Neural cell (in vitro differentiated cells): ENCODE results near the gene GANAB. TPM values are rescaled to one million over a fixed set of nuclear protein-coding genes. Genes with fewer than 3 reads are reported as not detected.

Source experiments
- H2AFZ ChIP-seq: fragments of 200-600, 300-800 bp; sonication (generic), shearing (Covaris generic); 2 replicates; pipeline ENCODE4 v1.6.0; 2014; ENCODE audit warnings: low read depth, mild to moderate bottlenecking, antibody characterized with exemption, low read length, moderate library complexity
- H3F3A ChIP-seq: fragments of 200-600 bp; shearing (Covaris generic); 2 replicates; pipeline ENCODE4 v1.6.1; 2016; ENCODE audit warnings: mild to moderate bottlenecking, moderate library complexity, mixed read lengths, antibody characterized with exemption, low read length; ENCODE audit not compliant: insufficient read depth, poor library complexity, severe bottlenecking
- H3K27ac ChIP-seq: fragments of 200-600, 300-800 bp; sonication (generic), shearing (Covaris generic); 2 replicates; pipeline ENCODE4 v1.5.1; 2014; ENCODE audit warnings: mild to moderate bottlenecking, low read length, moderate library complexity
- H3K27me3 ChIP-seq: fragments of 300-800, 200-600 bp; sonication (generic), shearing (Covaris generic); 2 replicates; pipeline ENCODE4 v1.6.0; 2014; ENCODE audit warnings: mild to moderate bottlenecking, low read depth, low read length, moderate library complexity; ENCODE audit not compliant: insufficient read depth
- H3K36me3 ChIP-seq: fragments of 300-800, 200-600 bp; sonication (generic), shearing (Covaris generic); 2 replicates; pipeline ENCODE4 v1.5.1; 2014; ENCODE audit warnings: mild to moderate bottlenecking, antibody characterized with exemption, low read length, moderate library complexity; ENCODE audit not compliant: insufficient read depth
- H3K4me2 ChIP-seq: fragments of 300-800, 200-600 bp; sonication (generic), shearing (Covaris generic); 2 replicates; pipeline ENCODE4 v1.6.0; 2014; ENCODE audit warnings: mild to moderate bottlenecking, low read length
- H3K4me3 ChIP-seq: fragments of 300-800, 200-600 bp; sonication (generic), shearing (Covaris generic); 2 replicates; pipeline ENCODE4 v1.5.1; 2014; ENCODE audit warnings: mild to moderate bottlenecking, low read length, moderate library complexity
- H3K79me2 ChIP-seq: fragments of 200-600 bp; shearing (Covaris generic); replicated peaks from 2 replicates; pipeline ENCODE4 v1.6.0; 2014; ENCODE audit warnings: mild to moderate bottlenecking, low read length, moderate library complexity; ENCODE audit not compliant: insufficient read depth
- H3K9ac ChIP-seq: fragments of 300-800, 200-600 bp; sonication (generic), shearing (Covaris generic); 2 replicates; pipeline ENCODE4 v1.6.1; 2016; ENCODE audit warnings: mild to moderate bottlenecking, low read length, mixed read lengths
- H3K9me2 ChIP-seq: fragments of 200-600 bp; shearing (Covaris generic); 2 replicates; pipeline ENCODE4 v1.6.1; 2016; ENCODE audit warnings: mild to moderate bottlenecking, low read length, mixed read lengths; ENCODE audit not compliant: insufficient read depth
- H3K9me3 ChIP-seq: fragments of 200-600, 300-800 bp; sonication (generic), shearing (Covaris generic); 2 replicates; pipeline ENCODE4 v1.6.1; 2016; ENCODE audit warnings: mild to moderate bottlenecking, mixed run types, low read length, moderate library complexity, mixed read lengths
- H4K20me1 ChIP-seq: fragments of 200-600 bp; shearing (Covaris generic); 2 replicates; pipeline ENCODE4 v1.6.1; 2016; ENCODE audit warnings: mild to moderate bottlenecking, mixed run types; ENCODE audit not compliant: insufficient read depth
- EP300 ChIP-seq: fragments of 450-650 bp; conservative IDR thresholded peaks from 2 replicates; pipeline ENCODE4 v1.6.1; 2014; ENCODE audit warnings: antibody characterized with exemption, mild to moderate bottlenecking, moderate library complexity; ENCODE audit not compliant: poor library complexity, severe bottlenecking
- EZH2 ChIP-seq: fragments of 200-600, 300-800 bp; shearing (Covaris generic), sonication (generic); IDR thresholded peaks from 2 replicates; pipeline ENCODE4 v1.6.1; 2014; ENCODE audit warnings: antibody characterized with exemption, low read length, borderline replicate concordance, mild to moderate bottlenecking; ENCODE audit not compliant: insufficient read depth, poor library complexity, severe bottlenecking
- MXI1 ChIP-seq: fragments of 450-650 bp; conservative IDR thresholded peaks from 2 replicates; pipeline ENCODE4 v1.6.1; 2014; ENCODE audit warnings: antibody characterized with exemption, mild to moderate bottlenecking; ENCODE audit not compliant: poor library complexity, severe bottlenecking
- POLR2AphosphoS5 ChIP-seq: IDR thresholded peaks from 2 replicates; pipeline ENCODE4 v1.6.1; 2012
- RAD21 ChIP-seq: fragments of 450-650 bp; conservative IDR thresholded peaks from 2 replicates; pipeline ENCODE4 v1.6.1; 2014; ENCODE audit warnings: antibody characterized with exemption, mild to moderate bottlenecking, moderate library complexity
- SMC3 ChIP-seq: fragments of 450-650 bp; conservative IDR thresholded peaks from 2 replicates; pipeline ENCODE4 v1.6.1; 2014; ENCODE audit warnings: antibody characterized with exemption, mild to moderate bottlenecking, moderate library complexity; ENCODE audit not compliant: poor library complexity
- TAF1 ChIP-seq: IDR thresholded peaks from 2 replicates; pipeline ENCODE4 v1.6.1; 2012; ENCODE audit warnings: low read depth
- polyA plus RNA-seq: library from polyadenylated mRNA; depleted of rRNA; stranded (reverse); fragments of >200 nt; gene quantifications from 2 replicates; pipeline ENCODE4 v1.2.3, GENCODE V29; 2014
- TF ChIP-seq, protein P1 (sequence below): IDR thresholded peaks from 2 replicates; pipeline ENCODE4 v1.6.1; 2012; ENCODE audit warnings: borderline replicate concordance
- TF ChIP-seq, protein P2 (sequence below): fragments of 450-650 bp; IDR thresholded peaks from 2 replicates; pipeline ENCODE4 v1.5.1; 2014; ENCODE audit warnings: antibody characterized with exemption, mild to moderate bottlenecking, moderate library complexity; ENCODE audit not compliant: poor library complexity, severe bottlenecking

Gene GANAB
- polyA plus RNA-seq, 1 donor from 2014 or later: 62.7 TPM

DNA sequence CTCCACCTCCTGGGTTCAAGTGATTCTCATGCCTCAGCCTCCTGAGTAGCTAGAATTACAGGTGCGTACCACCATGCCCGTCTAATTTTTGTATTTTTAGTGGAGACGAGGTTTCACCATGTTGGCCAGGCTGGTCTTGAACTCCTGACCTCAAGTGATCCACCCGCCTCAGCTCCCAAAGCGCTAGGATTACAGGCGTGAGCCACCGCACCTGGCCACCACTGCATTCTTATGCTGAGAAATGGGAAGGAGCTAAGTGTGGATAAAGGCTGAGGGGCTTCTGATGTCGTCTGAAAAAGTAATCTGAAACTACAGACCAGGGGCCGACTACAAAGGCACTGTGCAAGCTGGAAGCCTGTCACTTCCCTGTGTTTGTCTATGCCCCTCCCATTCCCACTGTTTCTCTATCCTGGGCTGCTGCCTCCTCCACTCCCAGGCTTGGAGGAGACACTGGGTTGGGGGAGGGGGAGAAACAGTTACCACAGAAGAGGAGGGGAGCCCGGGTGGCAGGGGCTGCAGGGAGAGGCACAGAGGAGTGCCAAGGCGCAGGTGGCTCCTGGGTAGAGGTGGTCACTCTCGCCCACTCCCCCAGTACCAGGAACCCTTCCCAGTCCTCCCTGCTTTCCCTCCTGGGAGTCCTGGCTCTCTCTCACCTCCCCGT, 41.8 kb downstream of the GANAB start:
- H2AFZ ChIP-seq: no peak overlapping the region
- no peak overlapping the region for H3K27ac ChIP-seq
- H3K9ac ChIP-seq: no peak overlapping the region
- no peaks in the 10 kb centered on the region for H3K36me3 ChIP-seq
- no peaks in the 10 kb centered on the region for H3F3A ChIP-seq
- no peak overlapping the region for H3K4me3 ChIP-seq
- no peaks in the 10 kb centered on the region for H3K9me2 ChIP-seq
- H3K9me3 ChIP-seq: no peaks in the 10 kb centered on the region
- no peak overlapping the region for H3K4me2 ChIP-seq
- TF ChIP-seq RAD21 (no peak), EP300 (no peak), MXI1 (no peak), SMC3 (no peak), POLR2AphosphoS5 (no peak), TAF1 (no peak)
- TF ChIP-seq, protein P1, sequence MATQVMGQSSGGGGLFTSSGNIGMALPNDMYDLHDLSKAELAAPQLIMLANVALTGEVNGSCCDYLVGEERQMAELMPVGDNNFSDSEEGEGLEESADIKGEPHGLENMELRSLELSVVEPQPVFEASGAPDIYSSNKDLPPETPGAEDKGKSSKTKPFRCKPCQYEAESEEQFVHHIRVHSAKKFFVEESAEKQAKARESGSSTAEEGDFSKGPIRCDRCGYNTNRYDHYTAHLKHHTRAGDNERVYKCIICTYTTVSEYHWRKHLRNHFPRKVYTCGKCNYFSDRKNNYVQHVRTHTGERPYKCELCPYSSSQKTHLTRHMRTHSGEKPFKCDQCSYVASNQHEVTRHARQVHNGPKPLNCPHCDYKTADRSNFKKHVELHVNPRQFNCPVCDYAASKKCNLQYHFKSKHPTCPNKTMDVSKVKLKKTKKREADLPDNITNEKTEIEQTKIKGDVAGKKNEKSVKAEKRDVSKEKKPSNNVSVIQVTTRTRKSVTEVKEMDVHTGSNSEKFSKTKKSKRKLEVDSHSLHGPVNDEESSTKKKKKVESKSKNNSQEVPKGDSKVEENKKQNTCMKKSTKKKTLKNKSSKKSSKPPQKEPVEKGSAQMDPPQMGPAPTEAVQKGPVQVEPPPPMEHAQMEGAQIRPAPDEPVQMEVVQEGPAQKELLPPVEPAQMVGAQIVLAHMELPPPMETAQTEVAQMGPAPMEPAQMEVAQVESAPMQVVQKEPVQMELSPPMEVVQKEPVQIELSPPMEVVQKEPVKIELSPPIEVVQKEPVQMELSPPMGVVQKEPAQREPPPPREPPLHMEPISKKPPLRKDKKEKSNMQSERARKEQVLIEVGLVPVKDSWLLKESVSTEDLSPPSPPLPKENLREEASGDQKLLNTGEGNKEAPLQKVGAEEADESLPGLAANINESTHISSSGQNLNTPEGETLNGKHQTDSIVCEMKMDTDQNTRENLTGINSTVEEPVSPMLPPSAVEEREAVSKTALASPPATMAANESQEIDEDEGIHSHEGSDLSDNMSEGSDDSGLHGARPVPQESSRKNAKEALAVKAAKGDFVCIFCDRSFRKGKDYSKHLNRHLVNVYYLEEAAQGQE: no peak
- TF ChIP-seq, protein P2, sequence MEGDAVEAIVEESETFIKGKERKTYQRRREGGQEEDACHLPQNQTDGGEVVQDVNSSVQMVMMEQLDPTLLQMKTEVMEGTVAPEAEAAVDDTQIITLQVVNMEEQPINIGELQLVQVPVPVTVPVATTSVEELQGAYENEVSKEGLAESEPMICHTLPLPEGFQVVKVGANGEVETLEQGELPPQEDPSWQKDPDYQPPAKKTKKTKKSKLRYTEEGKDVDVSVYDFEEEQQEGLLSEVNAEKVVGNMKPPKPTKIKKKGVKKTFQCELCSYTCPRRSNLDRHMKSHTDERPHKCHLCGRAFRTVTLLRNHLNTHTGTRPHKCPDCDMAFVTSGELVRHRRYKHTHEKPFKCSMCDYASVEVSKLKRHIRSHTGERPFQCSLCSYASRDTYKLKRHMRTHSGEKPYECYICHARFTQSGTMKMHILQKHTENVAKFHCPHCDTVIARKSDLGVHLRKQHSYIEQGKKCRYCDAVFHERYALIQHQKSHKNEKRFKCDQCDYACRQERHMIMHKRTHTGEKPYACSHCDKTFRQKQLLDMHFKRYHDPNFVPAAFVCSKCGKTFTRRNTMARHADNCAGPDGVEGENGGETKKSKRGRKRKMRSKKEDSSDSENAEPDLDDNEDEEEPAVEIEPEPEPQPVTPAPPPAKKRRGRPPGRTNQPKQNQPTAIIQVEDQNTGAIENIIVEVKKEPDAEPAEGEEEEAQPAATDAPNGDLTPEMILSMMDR: no peak
- peaks cover 18% of the 10 kb centered on the region for H3K79me2 ChIP-seq
- no peaks in the 10 kb centered on the region for H4K20me1 ChIP-seq
- no peaks in the 10 kb centered on the region for H3K27me3 ChIP-seq

DNA sequence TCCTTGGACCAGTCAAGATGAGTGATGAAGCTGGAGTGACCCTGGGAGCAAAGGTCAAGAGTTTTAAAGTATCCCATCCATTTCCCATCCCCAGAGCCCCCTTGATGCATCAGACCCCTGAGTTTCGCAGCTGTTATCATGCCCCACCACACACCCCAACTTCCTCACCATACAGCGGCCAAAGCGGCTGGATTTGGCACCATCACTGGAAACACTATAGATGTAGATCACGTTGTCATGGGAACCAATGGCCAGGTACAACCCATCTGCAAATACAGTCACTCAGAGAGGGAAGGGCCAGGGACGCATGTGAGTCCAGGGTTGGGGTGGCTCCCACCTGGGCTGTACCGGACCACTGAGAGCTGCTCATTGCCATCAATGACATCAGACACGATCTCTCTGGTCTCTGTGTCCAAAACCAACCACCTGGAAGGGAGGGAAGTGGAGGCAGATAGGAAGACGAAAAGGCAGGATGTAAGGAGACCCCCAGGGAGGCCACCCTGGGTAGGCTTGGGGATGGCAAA, 42.6 kb downstream of the GANAB start:
- no peaks in the 10 kb centered on the region for H3K9me3 ChIP-seq
- no peaks in the 10 kb centered on the region for H3K36me3 ChIP-seq
- H3K4me2 ChIP-seq: no peak overlapping the region
- no peaks in the 10 kb centered on the region for H3K9me2 ChIP-seq
- peaks cover 25% of the 10 kb centered on the region for H3K79me2 ChIP-seq
- H3K27me3 ChIP-seq: no peaks in the 10 kb centered on the region
- no peaks in the 10 kb centered on the region for H3F3A ChIP-seq
- H3K27ac ChIP-seq: no peak overlapping the region
- no peak overlapping the region for H3K4me3 ChIP-seq
- no peak overlapping the region for H2AFZ ChIP-seq
- TF ChIP-seq SMC3: no peak
- TF ChIP-seq EP300: no peak
- TF ChIP-seq MXI1: no peak
- no peak overlapping the region for H3K9ac ChIP-seq
- no peaks in the 10 kb centered on the region for H4K20me1 ChIP-seq

GRCh38 chr11:62603072-62603408, 43.4 kb downstream of the GANAB start:
- no peaks in the 10 kb centered on the region for H4K20me1 ChIP-seq
- TF ChIP-seq RAD21 (no peak), POLR2AphosphoS5 (no peak), EZH2 (no peak), EP300 (no peak), SMC3 (no peak), MXI1 (no peak), TAF1 (no peak)
- TF ChIP-seq, protein P1: no peak
- TF ChIP-seq, protein P2: no peak
- no peaks in the 10 kb centered on the region for H3K9me2 ChIP-seq
- H3F3A ChIP-seq: no peaks in the 10 kb centered on the region
- H3K4me3 ChIP-seq: no peak overlapping the region
- H3K36me3 ChIP-seq: no peaks in the 10 kb centered on the region
- H2AFZ ChIP-seq: no peak overlapping the region
- H3K4me2 ChIP-seq: no peak overlapping the region
- H3K9me3 ChIP-seq: no peaks in the 10 kb centered on the region
- H3K79me2 ChIP-seq: peaks cover 32% of the 10 kb centered on the region
- peak overlapping the region; percentile 78 for H3K9ac ChIP-seq
- no peak overlapping the region for H3K27ac ChIP-seq
- H3K27me3 ChIP-seq: no peaks in the 10 kb centered on the region
